GM19467 (cell line): ENCODE data around the gene ASGR2.
"Not testable (repeated sequence)": the region's sequence is repeated elsewhere in the genome, so short reads cannot be mapped to it uniquely, and the experiment has no call there.

Experiments
- ATAC-seq: cut with Tn5 transposase; IDR thresholded peaks from one replicate; pipeline ENCODE4 v1.9.1; 2021; ENCODE audit warnings: mild to moderate bottlenecking, moderate library complexity; ENCODE audit not compliant: unreplicated experiment

Gene ASGR2

DNA sequence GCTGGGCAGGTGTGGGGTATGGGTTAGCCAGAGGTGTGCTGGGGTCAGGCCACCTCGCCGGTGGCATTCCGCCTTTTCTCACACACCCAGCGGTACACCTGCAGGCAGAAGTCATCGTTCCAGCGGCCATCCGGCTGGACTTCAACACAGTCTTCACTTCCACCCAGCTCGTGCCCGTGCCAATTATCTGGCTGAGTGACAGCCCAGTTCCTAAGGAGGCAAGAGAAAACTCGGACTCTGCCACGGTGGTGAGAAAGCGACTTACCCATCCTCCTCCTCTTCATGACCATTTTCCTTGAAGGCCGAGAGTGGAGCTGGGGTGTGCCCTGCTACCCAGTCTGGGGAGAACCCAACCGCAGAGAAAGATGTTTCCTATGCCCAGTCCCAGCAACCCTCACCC lies 13.1 kb downstream of the ASGR2 start:
- ATAC-seq = no peak

- ATAC-seq = not testable (repeated sequence)
Measured at GRCh38 chr17:7100641-7101379, 13.8 kb downstream of the ASGR2 start.

DNA sequence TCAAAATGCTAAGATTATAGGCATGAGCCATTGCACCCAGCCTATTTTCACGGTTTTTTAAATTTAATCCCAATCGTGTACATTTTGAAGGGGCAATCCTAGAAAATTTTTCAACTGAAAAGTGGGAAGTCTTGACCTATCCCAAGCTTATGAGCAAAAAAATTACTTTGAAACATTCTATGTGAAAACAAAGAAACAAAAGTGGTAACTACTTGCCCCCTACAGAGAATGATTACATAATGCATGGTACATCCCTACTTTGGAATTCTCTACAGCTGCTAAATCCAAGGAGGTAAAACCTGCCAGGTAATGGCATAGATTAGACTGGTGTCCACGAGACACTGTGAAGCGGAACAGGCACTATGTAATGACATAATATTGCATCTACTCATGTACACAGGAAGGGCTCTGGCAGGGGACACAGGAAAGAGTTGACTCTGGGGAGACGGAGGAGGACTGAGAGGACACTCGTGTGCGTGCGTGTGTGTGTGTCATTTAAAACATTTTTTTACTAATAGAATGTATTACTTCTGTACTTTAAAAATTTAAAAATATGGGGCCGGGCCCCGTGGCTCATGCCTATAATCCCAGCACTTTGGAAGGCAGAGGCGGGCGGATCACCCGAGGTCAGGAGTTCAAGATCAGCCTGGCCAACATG lies 15.7 kb downstream of the ASGR2 start:
- ATAC-seq = no peak

DNA sequence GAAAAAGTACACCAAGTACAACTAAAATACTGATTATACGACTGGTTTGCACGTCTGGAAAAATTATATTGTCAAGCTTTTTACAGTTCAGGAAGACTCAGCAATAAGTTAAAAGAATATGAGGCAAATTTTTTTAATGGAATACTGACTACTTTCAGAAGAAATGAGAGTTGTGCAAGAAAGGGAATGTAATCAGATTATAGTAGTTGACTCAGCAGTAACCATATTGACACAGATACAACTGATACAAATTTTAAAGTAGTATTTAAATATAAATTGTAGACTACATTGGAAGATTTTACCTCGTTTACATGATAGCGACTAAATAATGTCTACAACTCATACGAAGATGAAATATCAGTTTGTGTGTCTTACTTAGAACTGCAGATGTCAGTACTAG lies 16.7 kb downstream of the ASGR2 start:
- no peak for ATAC-seq

GRCh38 chr17:7095625-7096024 lies 19.0 kb downstream of the ASGR2 start:
- ATAC-seq = no peak

DNA sequence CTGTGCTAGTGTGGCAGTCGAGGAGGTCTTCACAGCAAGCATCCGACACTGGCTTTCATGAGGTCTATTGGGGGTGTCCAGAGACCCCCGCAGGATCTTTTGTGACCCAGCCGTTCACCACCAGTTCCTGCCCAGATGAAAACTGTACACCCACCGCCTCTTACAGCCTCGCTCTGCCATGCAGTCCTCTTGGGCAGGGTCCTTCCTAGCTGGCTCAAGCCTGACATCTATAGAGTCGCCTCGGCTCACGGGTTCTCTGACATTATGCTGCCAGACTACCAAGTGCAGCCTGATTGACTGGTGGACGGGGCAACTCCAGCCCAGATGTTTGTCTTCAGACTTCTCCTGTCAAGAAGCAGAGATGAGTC lies 20.0 kb downstream of the ASGR2 start:
- ATAC-seq = no peak

DNA sequence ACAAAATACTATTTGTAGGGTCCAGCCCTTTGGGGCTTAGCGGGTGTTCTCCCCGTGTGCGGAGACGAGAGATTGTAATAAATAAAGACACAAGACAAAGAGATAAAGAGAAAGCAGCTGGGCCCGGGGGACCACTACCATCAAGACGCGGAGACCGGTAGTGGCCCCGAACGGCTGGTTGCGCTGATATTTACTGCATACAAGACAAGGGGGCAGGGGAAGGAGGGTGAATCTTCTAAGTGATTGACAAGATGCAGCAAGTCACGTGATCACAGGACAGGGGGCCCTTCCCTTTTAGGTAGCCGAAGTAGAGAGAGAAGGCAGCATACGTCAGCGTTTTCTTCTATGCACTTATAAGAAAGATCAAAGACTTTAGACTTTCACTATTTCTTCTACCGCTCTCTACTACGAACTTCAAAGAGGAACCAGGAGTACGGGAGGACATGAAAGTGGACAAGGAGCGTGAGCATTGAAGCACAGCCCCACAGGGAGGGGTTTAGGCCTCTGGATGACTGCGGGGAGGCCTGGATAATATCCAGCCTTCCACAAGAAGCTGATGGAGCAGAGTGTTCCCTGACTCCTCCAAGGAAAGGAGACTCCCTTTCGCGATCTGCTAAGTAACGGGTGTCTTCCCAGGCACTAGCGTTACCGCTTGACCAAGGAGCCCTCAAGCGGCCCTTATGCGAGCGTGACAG lies 23.2 kb downstream of the ASGR2 start:
- not testable (repeated sequence) for ATAC-seq

DNA sequence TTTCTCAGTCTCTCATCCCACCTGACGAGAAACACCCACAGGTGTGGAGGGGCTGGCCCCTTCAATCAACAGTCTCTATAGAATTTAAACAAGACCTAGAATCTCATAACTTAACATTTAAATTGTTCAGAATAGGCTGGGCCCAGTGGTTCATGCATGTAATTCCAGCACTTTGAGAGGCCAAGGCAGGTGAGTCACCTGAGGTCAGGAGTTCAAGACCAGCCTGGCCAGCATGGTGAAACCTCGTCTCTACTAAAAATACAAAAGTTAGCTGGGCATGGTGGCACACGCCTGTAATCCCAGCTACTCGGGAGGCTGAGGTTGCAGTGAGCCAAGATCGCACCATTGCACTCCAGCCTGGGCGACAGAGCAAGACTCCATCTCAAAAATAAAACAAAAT lies 25.1 kb downstream of the ASGR2 start:
- not testable (repeated sequence) for ATAC-seq

DNA sequence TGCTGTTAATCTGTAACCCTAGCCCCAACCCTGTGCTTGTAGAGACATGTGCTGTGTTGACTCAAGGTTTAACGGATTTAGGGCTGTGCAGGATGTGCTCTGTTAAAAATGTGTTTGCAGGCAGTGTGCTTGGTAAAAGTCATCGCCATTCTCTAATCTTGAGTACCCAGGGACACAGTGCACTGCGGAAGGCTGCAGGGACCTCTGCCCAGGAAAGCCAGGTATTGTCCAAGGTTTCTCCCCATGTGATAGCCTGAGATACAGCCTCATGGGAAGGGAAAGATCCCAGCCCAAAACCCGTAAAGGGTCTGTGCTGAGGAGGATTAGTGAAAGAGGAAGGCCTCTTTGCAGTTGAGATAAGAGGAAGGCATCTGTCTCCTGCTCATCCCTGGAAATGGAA lies 26.2 kb downstream of the ASGR2 start:
- not testable (repeated sequence) for ATAC-seq

GRCh38 chr17:7084088-7084487 lies 30.5 kb downstream of the ASGR2 start:
- no peak for ATAC-seq

DNA sequence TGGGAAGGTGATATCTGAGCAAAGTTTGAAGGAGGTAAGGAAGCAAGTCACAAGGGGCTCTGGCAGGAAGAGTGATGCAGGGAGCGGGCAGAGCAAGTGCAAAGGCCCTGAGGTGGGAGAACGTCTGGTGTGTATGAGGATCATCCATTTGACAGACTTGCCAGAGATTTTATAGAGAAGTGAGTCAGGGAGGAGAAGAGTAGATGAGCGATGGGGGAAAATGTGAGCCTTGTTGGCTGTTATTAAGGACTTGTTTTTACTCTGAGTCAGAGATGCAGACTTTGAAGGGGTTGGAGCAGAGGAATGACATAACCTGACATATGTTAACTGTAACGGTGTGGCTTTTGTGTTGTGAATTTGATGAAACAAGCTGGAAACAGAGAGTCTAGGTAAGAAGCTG lies 31.0 kb downstream of the ASGR2 start:
- ATAC-seq = no peak

GRCh38 chr17:7081341-7082062 lies 33.1 kb downstream of the ASGR2 start:
- ATAC-seq = no peak

GRCh38 chr17:7080456-7081041 lies 34.1 kb downstream of the ASGR2 start:
- no peak for ATAC-seq

GRCh38 chr17:7079581-7080455 lies 34.8 kb downstream of the ASGR2 start, which contains the start of gene CLEC10A:
Gene CLEC10A (minus strand): TSS chr17:7080251. CDS start chr17:7078812, 1,439 bp downstream.
- ATAC-seq = no peak

- no peak for ATAC-seq
Measured at GRCh38 chr17:7078711-7079110, 35.9 kb downstream of the ASGR2 start.

DNA sequence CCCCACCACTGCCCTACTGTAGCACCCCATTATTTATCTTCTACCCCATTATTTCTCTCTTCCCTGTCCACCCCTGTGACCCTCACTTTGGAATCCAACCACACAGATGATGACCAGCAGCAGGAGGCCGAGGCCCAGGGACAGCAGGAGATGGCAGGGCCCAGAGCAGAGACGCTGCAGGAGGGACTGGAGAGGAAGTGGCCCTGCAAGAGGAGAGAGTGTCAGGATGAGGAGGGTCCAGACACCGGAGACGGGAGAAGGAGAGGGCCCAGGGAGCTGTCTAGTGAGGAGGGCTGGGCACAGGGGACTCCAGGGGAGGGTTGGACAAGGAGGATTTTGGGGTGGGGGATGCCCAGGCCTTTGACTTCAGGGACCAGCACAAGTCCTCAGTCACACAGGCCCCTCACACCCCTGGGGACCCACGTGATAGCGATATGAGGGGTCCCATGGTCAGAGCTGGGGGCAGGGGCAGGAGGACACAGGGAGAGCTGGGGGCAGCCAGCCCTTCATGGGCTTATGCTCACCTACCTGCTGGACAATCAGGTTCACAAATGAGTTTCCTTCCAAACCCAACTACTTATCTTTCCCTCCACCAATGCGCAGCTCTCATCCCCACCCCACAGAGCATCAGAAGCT lies 36.6 kb downstream of the ASGR2 start:
- ATAC-seq = no peak

- no peak for ATAC-seq
Measured at GRCh38 chr17:7074931-7075330, 39.7 kb downstream of the ASGR2 start.

DNA sequence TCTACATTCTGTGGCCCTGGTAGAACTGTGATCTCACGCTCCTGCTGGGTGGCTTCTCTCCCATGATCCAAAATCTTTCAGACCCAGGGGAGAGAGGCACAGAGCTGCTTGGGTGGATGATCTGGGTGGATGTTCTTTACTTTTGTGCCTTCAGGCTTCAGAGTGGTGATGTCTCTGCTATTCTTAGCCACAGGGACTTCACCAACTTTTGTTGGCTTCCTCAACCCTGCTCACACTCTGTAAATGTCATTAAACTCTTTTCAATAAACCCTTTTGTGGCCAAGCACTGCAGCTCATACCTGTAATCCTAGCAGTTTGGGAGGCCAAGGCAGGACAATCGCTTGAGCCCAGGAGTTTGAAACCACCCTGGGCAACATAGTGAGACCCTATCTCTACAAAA lies 42.2 kb downstream of the ASGR2 start:
- ATAC-seq = no peak

DNA sequence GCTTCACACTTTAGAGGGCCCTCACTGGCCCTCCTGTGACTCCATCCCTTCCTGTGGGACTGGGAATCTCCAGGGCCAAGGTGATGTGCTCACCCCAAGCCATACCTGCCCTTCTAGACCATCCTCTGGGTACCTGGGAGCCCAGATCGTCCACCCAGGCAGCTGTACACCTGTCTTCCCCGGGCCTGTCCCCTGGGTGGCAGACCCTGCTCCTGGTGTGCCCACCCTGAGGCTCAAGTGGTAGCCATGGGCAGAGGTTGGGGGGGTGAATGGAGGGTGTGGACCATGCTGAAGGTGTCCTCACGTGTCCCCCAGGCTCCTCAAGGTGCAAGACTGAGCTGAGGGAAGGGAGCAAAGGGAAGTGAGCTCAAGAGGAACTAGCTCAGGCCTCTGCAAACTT lies 43.9 kb downstream of the ASGR2 start:
- ATAC-seq = no peak

- ATAC-seq = no peak
Measured at GRCh38 chr17:7068268-7068667, 46.4 kb downstream of the ASGR2 start.
